ENCODE data around the gene CD58. TPM values are rescaled to one million over a fixed set of nuclear protein-coding genes. Genes with fewer than 3 reads are reported as not detected.

Gene CD58
- polyA plus RNA-seq, 1 of the 3 experiments (the other 2 are of a cell fraction) = 18.1 TPM

DNA sequence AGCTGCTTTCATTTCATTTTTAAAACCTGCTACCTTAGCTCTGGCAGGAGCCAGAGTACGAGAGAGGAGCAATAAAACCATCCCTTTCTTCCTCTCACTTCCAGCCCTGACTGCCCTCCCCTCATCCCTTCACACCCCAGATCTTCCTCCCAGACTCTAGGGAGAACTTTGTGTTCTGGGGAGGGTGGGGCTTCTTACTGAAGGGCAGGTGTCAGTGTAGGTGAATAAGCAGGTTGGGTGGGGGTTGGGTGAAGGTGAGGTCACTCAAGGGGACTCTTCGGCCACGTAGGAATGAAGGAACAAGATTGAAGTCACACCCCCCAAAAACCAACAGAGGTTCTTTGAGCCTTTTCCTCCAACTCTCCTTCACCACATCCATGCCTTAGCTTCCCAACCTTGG is 88.9 kb downstream of the CD58 start:
- Histone ChIP-seq H3K79me2 (ENCODE audit: insufficient read depth) (no peaks in the 10 kb centered on the region), H4K20me1 (ENCODE audit: insufficient read depth) (no peaks in the 10 kb centered on the region), H3F3A (replicated peaks; ENCODE audit: insufficient read depth) (no peaks in the 10 kb centered on the region), H3K4me1 (ENCODE audit: control insufficient read depth in 1 of 2, insufficient read depth in 2 of 2, low read depth in 1 of 2, low read length in 1 of 2) (peaks cover 23 to 25% of the 10 kb centered on the region in 2 experiments; a peak in 2 of 4 replicates), H3K27me3 (ENCODE audit: insufficient read depth) (no peaks in the 10 kb centered on the region), H3K27ac (ENCODE audit: low read depth in 2 of 2, low read length in 1 of 2) (no peak overlapping the region), H3K9ac (no peak overlapping the region), H2AFZ (ENCODE audit: low read depth) (no peak overlapping the region), H3K4me2 (no peak overlapping the region), H3K4me3 (ENCODE audit: low read depth in 2 of 2, low read length in 1 of 2) (no peak overlapping the region), H3K9me3 (no peaks in the 10 kb centered on the region), H3K36me3 (replicated peaks in 1 of 2; ENCODE audit: control insufficient read depth in 1 of 2, insufficient read depth in 2 of 2, low read length in 1 of 2) (no peaks in the 10 kb centered on the region), H3K9me2 (no peaks in the 10 kb centered on the region)
- TF ChIP-seq EP300 (IDR thresholded peaks at IDR 0.05; ENCODE audit: borderline replicate concordance in 1 of 2, low read depth in 1 of 2, low read length in 1 of 2) (no peak), SIN3A (IDR thresholded peaks at IDR 0.05; ENCODE audit: borderline replicate concordance, low read depth, low read length) (no peak)
- ChIA-PET CTCF (interaction anchor here (0.9 to 29.6 kb wide), 3 partner anchors 19 to 335 kb away, joined by 4 to 1099 read pairs (median 237); no protein-coding TSS in a partner anchor), POLR2A (interaction anchor here (0.6 kb wide), 1 partner anchor 10 kb away, joined by 3 read pairs; no protein-coding TSS in a partner anchor)
- DNase-seq = no peak
- 77% methylated on average over 3 of the region's 3 CpGs for WGBS (ENCODE audit: low lambda C conversion rate)

DNA sequence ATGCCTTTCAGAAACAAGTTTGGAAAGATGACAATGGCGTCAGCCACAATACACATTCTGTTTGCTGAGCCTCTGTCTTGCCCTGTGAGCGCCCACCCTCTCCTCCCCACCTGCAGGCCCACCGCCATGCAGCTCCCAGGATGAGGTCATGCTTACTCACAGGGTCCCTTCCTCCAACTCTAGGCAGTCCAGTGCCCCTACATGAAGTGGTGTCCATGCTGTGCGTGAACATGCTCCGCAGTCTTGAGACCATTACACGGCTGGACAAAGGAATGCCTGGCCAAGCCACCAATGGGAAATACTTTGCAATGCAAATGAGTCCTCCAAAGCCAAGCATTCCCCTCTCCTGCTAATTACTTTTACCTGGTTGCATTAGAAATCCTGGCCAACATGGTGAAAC is 92.2 kb downstream of the CD58 start:
- 89% methylated on average over 5 of the region's 6 CpGs for WGBS (ENCODE audit: low lambda C conversion rate)
- ChIA-PET POLR2A (no interaction called here), CTCF (interaction anchor here (1.9 to 3.1 kb wide), 2 partner anchors 20 to 339 kb away, joined by 7 to 8 read pairs; no protein-coding TSS in a partner anchor)
- no peak overlapping the region for H3K27ac ChIP-seq (ENCODE audit: low read depth in 2 of 2, low read length in 1 of 2)
- H3K36me3 ChIP-seq (replicated peaks in 1 of 2; ENCODE audit: control insufficient read depth in 1 of 2, insufficient read depth in 2 of 2, low read length in 1 of 2) = no peaks in the 10 kb centered on the region
- H3K9me2 ChIP-seq = no peaks in the 10 kb centered on the region
- H3K9ac ChIP-seq = no peak overlapping the region
- no peaks in the 10 kb centered on the region for H4K20me1 ChIP-seq (ENCODE audit: insufficient read depth)
- H3K79me2 ChIP-seq (ENCODE audit: insufficient read depth) = no peaks in the 10 kb centered on the region
- no peaks in the 10 kb centered on the region for H3K9me3 ChIP-seq
- no peak overlapping the region for H3K4me3 ChIP-seq (ENCODE audit: low read depth in 2 of 2, low read length in 1 of 2)
- H3F3A ChIP-seq (replicated peaks; ENCODE audit: insufficient read depth) = no peaks in the 10 kb centered on the region
- no peaks in the 10 kb centered on the region for H3K27me3 ChIP-seq (ENCODE audit: insufficient read depth)
- DNase-seq = no peak
- TF ChIP-seq EP300 (IDR thresholded peaks at IDR 0.05; ENCODE audit: borderline replicate concordance in 1 of 2, low read depth in 1 of 2, low read length in 1 of 2) = no peak
- TF ChIP-seq GATA2 (CRISPR knock-in tag; IDR thresholded peaks at IDR 0.05) = no peak
- TF ChIP-seq, protein P1, sequence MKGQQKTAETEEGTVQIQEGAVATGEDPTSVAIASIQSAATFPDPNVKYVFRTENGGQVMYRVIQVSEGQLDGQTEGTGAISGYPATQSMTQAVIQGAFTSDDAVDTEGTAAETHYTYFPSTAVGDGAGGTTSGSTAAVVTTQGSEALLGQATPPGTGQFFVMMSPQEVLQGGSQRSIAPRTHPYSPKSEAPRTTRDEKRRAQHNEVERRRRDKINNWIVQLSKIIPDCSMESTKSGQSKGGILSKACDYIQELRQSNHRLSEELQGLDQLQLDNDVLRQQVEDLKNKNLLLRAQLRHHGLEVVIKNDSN (IDR thresholded peaks at IDR 0.05; ENCODE audit: borderline replicate concordance, low read depth) = no peak
- no peak for TF ChIP-seq JUND (IDR thresholded peaks at IDR 0.05)
- no peak for TF ChIP-seq GABPA (IDR thresholded peaks at IDR 0.05; ENCODE audit: low read depth)
- no peak for TF ChIP-seq POLR2AphosphoS5 (IDR thresholded peaks at IDR 0.05; ENCODE audit: low read depth, low read length)
- TF ChIP-seq, protein P2, sequence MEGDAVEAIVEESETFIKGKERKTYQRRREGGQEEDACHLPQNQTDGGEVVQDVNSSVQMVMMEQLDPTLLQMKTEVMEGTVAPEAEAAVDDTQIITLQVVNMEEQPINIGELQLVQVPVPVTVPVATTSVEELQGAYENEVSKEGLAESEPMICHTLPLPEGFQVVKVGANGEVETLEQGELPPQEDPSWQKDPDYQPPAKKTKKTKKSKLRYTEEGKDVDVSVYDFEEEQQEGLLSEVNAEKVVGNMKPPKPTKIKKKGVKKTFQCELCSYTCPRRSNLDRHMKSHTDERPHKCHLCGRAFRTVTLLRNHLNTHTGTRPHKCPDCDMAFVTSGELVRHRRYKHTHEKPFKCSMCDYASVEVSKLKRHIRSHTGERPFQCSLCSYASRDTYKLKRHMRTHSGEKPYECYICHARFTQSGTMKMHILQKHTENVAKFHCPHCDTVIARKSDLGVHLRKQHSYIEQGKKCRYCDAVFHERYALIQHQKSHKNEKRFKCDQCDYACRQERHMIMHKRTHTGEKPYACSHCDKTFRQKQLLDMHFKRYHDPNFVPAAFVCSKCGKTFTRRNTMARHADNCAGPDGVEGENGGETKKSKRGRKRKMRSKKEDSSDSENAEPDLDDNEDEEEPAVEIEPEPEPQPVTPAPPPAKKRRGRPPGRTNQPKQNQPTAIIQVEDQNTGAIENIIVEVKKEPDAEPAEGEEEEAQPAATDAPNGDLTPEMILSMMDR (IDR thresholded peaks at IDR 0.05) = no peak
- no peak for TF ChIP-seq CHD2 (IDR thresholded peaks at IDR 0.05; ENCODE audit: low read length, partially characterized antibody)
- no peak for TF ChIP-seq MEF2A (IDR thresholded peaks at IDR 0.05; ENCODE audit: borderline replicate concordance, low read depth)
- TF ChIP-seq TEAD4 (IDR thresholded peaks at IDR 0.05; ENCODE audit: borderline replicate concordance, insufficient read depth) = no peak
- no peak for TF ChIP-seq RAD21 (IDR thresholded peaks at IDR 0.05; ENCODE audit: low read length)
- TF ChIP-seq YY1 (IDR thresholded peaks at IDR 0.05; ENCODE audit: low read depth) = no peak
- no peak for TF ChIP-seq RXRA (IDR thresholded peaks at IDR 0.05; ENCODE audit: borderline replicate concordance, low read depth)
- TF ChIP-seq RFX5 (IDR thresholded peaks at IDR 0.05; ENCODE audit: low read length) = no peak
- no peak for TF ChIP-seq MXI1 (IDR thresholded peaks at IDR 0.05; ENCODE audit: low read depth, low read length)
- TF ChIP-seq, protein P3, sequence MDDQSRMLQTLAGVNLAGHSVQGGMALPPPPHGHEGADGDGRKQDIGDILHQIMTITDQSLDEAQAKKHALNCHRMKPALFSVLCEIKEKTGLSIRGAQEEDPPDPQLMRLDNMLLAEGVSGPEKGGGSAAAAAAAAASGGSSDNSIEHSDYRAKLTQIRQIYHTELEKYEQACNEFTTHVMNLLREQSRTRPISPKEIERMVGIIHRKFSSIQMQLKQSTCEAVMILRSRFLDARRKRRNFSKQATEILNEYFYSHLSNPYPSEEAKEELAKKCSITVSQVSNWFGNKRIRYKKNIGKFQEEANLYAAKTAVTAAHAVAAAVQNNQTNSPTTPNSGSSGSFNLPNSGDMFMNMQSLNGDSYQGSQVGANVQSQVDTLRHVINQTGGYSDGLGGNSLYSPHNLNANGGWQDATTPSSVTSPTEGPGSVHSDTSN (IDR thresholded peaks at IDR 0.05) = no peak
- no peak for TF ChIP-seq NRF1 (IDR thresholded peaks at IDR 0.05; ENCODE audit: low read depth, low read length)
- H3K4me2 ChIP-seq = no peak overlapping the region
- peaks cover 0 to 14% of the 10 kb centered on the region in 2 experiments; a peak in 1 of 4 replicates for H3K4me1 ChIP-seq (ENCODE audit: control insufficient read depth in 1 of 2, insufficient read depth in 2 of 2, low read depth in 1 of 2, low read length in 1 of 2)
- no peak overlapping the region for H2AFZ ChIP-seq (ENCODE audit: low read depth)
